Measurements from ENCODE around the gene DMAP1.

GRCh38 chr1:44230796-44231195, 17.5 kb downstream of the DMAP1 start:
- TF ChIP-seq POLR2A (IDR thresholded peaks at IDR 0.05) (no peak), CTCF (IDR thresholded peaks at IDR 0.05) (no peak), EP300 (IDR thresholded peaks at IDR 0.05) (no peak)
